Skin of body (tissue), 2 donors: ENCODE data around the gene SLC66A1. TPM values are rescaled to one million over a fixed set of nuclear protein-coding genes. Genes with fewer than 3 reads are reported as not detected.

ENCODE experiments used
- DNase-seq: peaks from one replicate; lab custom pipeline; 2025; lab: John Stamatoyannopoulos, UW
- total RNA-seq: library from RNA; depleted of rRNA; stranded (reverse); fragments of >200 nt; gene quantifications from one replicate; pipeline ENCODE4 v1.2.3, GENCODE V29; 2014

The SLC66A1 gene
- total RNA-seq, 1 donor from 2014 or later: 6.2 TPM

GRCh38 chr1:19360843-19361610 is 48.9 kb downstream of the SLC66A1 start:
- no peak for DNase-seq

GRCh38 chr1:19361611-19362147 is 49.6 kb downstream of the SLC66A1 start:
- no peak for DNase-seq

GRCh38 chr1:19363536-19364152 is 51.5 kb downstream of the SLC66A1 start:
- DNase-seq: no peak

- DNase-seq: no peak
These were observed 53.6 kb downstream of the SLC66A1 start for GRCh38 chr1:19365721-19366120.

GRCh38 chr1:19366599-19367536 is 54.7 kb downstream of the SLC66A1 start:
- no peak for DNase-seq

GRCh38 chr1:19367584-19368041 is 55.5 kb downstream of the SLC66A1 start:
- DNase-seq: no peak

GRCh38 chr1:19368050-19368449 is 55.9 kb downstream of the SLC66A1 start:
- DNase-seq: no peak

- no peak for DNase-seq
These were observed 56.8 kb downstream of the SLC66A1 start for GRCh38 chr1:19368964-19369363.

- no peak for DNase-seq
These were observed 57.4 kb downstream of the SLC66A1 start for GRCh38 chr1:19369396-19370090.

GRCh38 chr1:19370453-19371170 is 58.5 kb downstream of the SLC66A1 start:
- DNase-seq: no peak

GRCh38 chr1:19371226-19372135 is 59.4 kb downstream of the SLC66A1 start:
- no peak for DNase-seq

GRCh38 chr1:19372136-19372514 is 60.0 kb downstream of the SLC66A1 start:
- DNase-seq: no peak

GRCh38 chr1:19372602-19373001 is 60.5 kb downstream of the SLC66A1 start:
- DNase-seq: no peak

- no peak for DNase-seq
These were observed 61.3 kb downstream of the SLC66A1 start for GRCh38 chr1:19373211-19374082.

GRCh38 chr1:19374083-19374801 is 62.1 kb downstream of the SLC66A1 start:
- DNase-seq: no peak

- DNase-seq: no peak
These were observed 62.8 kb downstream of the SLC66A1 start for GRCh38 chr1:19374926-19375325.

- DNase-seq: no peak
These were observed 63.7 kb downstream of the SLC66A1 start for GRCh38 chr1:19375631-19376400.
